Lung (tissue), 12 donors: ENCODE results near the gene CDA. TPM values are rescaled to one million over a fixed set of nuclear protein-coding genes. Genes with fewer than 3 reads are reported as not detected.

Experiments
- ATAC-seq: fragments of 200-7000 bp; cut with Tn5 transposase; one replicate; pipeline ENCODE4 v1.9.1; 2020; ENCODE audit warnings: moderate number of reproducible peaks; ENCODE audit not compliant: insufficient read depth, low FRiP score
- DNase-seq, 3 donors: peaks; one replicate each; pipeline ENCODE4 v3.0.0-alpha.2; 2013 to 2017
- H3K27ac ChIP-seq, 2 donors: one replicate each; pipeline ENCODE4 v1.5.1; 2013; ENCODE audit warnings: mild to moderate bottlenecking in 2 of 2, moderate library complexity in 2 of 2, control low read depth in 1 of 2, inconsistent platforms in 1 of 2, low read depth in 1 of 2, low read length in 1 of 2
- H3K27me3 ChIP-seq, 3 donors: one replicate each; pipeline ENCODE4 v1.5.1; 2013; ENCODE audit warnings: low read length in 2 of 3; ENCODE audit not compliant: control insufficient read depth in 3 of 3, insufficient read depth in 3 of 3
- H3K36me3 ChIP-seq, 4 donors: one replicate each; pipeline ENCODE4 v1.5.1; 2013; ENCODE audit warnings: low read length in 4 of 4, mild to moderate bottlenecking in 1 of 4, moderate library complexity in 1 of 4; ENCODE audit not compliant: control insufficient read depth in 4 of 4, insufficient read depth in 4 of 4
- H3K4me1 ChIP-seq, 5 donors: one replicate each; pipeline ENCODE4 v1.5.1; 2013; ENCODE audit warnings: low read length in 5 of 5, mild to moderate bottlenecking in 2 of 5, moderate library complexity in 1 of 5; ENCODE audit not compliant: control insufficient read depth in 5 of 5, insufficient read depth in 5 of 5
- H3K4me3 ChIP-seq: one replicate; pipeline ENCODE4 v1.5.1; 2013; ENCODE audit warnings: mild to moderate bottlenecking, control low read depth, moderate library complexity
- H3K9ac ChIP-seq, 2 donors: one replicate each; pipeline ENCODE4 v1.5.1; 2013; ENCODE audit warnings: low read length in 2 of 2, control low read depth in 1 of 2; ENCODE audit not compliant: insufficient read depth in 1 of 2
- H3K9me3 ChIP-seq, 4 donors: one replicate each; pipeline ENCODE4 v1.5.1; 2013; ENCODE audit warnings: low read length in 3 of 4, mild to moderate bottlenecking in 1 of 4, moderate library complexity in 1 of 4; ENCODE audit not compliant: control insufficient read depth in 4 of 4, insufficient read depth in 3 of 4
- WGBS, 2 donors: extraction: QIAGEN DNeasy Blood & Tissue Kit; methylation state at CpG; one replicate each; pipeline ENCODE4 v1.1.7; 2013; 5-methylcytosine and 5-hydroxymethylcytosine counted together
- polyA plus RNA-seq, 2 donors: library from polyadenylated mRNA; stranded (reverse); fragments of 200-250 nt; gene quantifications; one replicate each; pipeline ENCODE4 v1.2.1, GENCODE V29; 2013
- total RNA-seq, 2 donors: library from RNA; depleted of rRNA in 1 of 2; stranded (reverse); fragments of >200 nt in 1 of 2; gene quantifications; one replicate each; pipeline ENCODE4 v1.2.1, GENCODE V29; 2014 to 2021
- TF ChIP-seq, protein P1 (sequence below): IDR thresholded peaks from 2 replicates; pipeline ENCODE4 v1.5.1; 2012; ENCODE audit warnings: mild to moderate bottlenecking; ENCODE audit errors: control extremely low read depth, extremely low read depth
- donor health status: control.
- donor health status: control.
- donor health status: Bipolar disorder and iron deficiency.
- donor health status: healthy.
- donor health status: DM: yes; HTN: yes; CAD: no.

The CDA gene
- total and polyA plus RNA-seq, 4 donors: 0.40 to 47.5 (median 3.4) TPM

DNA sequence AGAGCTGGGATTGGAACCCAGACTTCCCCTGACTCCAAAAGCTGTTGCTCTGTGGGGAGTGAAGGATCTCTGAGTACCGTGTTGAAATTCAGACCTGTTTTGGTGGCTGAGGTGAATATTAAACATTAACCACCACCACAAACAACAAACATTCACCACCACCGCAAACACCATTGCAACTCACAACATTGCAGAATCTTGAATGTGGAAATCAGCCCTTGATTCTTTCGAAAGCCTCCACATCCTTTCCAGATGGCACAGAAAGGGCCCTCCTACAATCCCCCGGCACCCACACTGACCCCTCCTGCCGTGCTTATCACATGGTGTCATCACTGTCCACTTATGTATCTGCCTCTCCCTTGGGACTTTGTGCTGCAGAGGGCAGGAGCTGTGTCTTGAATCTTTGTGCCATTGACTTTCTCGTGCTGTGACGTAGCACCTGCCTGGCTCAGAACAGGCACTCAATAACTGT lies 1.4 kb downstream of the CDA start:
- Histone ChIP-seq H3K9me3 (peaks cover 0 to 6% (median 0%) of the 10 kb centered on the region in 4 donors), H3K4me3 (no peak overlapping the region), H3K36me3 (no peaks in the 10 kb centered on the region), H3K27me3 (peaks cover 0 to 26% (median 24%) of the 10 kb centered on the region in 3 donors), H3K9ac (no peak overlapping the region), H3K27ac (no peak overlapping the region), H3K4me1 (peaks cover 0 to 15% (median 9%) of the 10 kb centered on the region in 5 donors)
- 9 to 28% methylated on average over 7 of the region's 7 CpGs for WGBS, 2 donors
- ATAC-seq (no peak), DNase-seq (no peak)
- TF ChIP-seq, protein P1, sequence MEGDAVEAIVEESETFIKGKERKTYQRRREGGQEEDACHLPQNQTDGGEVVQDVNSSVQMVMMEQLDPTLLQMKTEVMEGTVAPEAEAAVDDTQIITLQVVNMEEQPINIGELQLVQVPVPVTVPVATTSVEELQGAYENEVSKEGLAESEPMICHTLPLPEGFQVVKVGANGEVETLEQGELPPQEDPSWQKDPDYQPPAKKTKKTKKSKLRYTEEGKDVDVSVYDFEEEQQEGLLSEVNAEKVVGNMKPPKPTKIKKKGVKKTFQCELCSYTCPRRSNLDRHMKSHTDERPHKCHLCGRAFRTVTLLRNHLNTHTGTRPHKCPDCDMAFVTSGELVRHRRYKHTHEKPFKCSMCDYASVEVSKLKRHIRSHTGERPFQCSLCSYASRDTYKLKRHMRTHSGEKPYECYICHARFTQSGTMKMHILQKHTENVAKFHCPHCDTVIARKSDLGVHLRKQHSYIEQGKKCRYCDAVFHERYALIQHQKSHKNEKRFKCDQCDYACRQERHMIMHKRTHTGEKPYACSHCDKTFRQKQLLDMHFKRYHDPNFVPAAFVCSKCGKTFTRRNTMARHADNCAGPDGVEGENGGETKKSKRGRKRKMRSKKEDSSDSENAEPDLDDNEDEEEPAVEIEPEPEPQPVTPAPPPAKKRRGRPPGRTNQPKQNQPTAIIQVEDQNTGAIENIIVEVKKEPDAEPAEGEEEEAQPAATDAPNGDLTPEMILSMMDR: no peak

- ATAC-seq: no peak
- Histone ChIP-seq H3K9ac (no peak overlapping the region), H3K4me3 (no peak overlapping the region), H3K27me3 (peaks cover 0 to 21% (median 19%) of the 10 kb centered on the region in 3 donors), H3K36me3 (no peaks in the 10 kb centered on the region), H3K4me1 (peaks cover 0 to 14% (median 8%) of the 10 kb centered on the region in 5 donors), H3K9me3 (peaks cover 0 to 2% (median 0%) of the 10 kb centered on the region in 4 donors), H3K27ac (no peak overlapping the region)
- 79 to 83% methylated on average over 5 of the region's 5 CpGs for WGBS, 2 donors
- no peak for DNase-seq
- TF ChIP-seq, protein P1: no peak
These were observed 4.9 kb downstream of the CDA start for GRCh38 chr1:20593756-20594155.

DNA sequence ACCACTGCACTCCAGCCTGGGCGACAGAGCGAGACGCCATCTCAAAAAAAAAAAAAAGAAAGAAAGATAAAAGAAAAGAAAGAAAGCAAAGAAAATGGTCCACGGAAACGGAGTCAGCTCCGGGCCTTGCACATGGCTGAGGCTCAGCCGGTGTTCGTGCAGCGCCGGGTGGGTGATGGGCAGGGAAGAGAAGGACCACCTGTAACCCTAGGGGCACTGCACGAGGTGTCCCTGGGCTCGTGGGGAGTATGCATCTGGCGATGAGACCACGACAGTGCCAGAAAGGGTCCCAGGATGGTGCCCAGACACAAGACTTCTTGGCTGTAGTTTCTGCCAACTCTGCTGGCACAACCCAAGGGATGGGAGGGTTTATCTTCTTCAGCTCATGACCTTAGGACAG lies 5.8 kb downstream of the CDA start:
- TF ChIP-seq, protein P1: no peak
- H3K4me1 ChIP-seq: peaks cover 0 to 4% (median under 1%) of the 10 kb centered on the region in 5 donors
- H3K9ac ChIP-seq: no peak overlapping the region
- ATAC-seq (no peak), DNase-seq (no peak)
- H3K9me3 ChIP-seq: no peaks in the 10 kb centered on the region
- H3K27me3 ChIP-seq: peaks cover 0 to 13% (median 12%) of the 10 kb centered on the region in 3 donors
- no peak overlapping the region for H3K27ac ChIP-seq
- WGBS, 2 donors: 90 to 92% methylated on average over 12 to 14 of the region's 14 CpGs
- no peaks in the 10 kb centered on the region for H3K36me3 ChIP-seq
- H3K4me3 ChIP-seq: no peak overlapping the region

- 61 to 67% methylated on average over 6 of the region's 6 CpGs for WGBS, 2 donors
- no peaks in the 10 kb centered on the region for H3K4me1 ChIP-seq
- ATAC-seq (no peak), DNase-seq (no peak)
- no peak overlapping the region for H3K4me3 ChIP-seq
- H3K36me3 ChIP-seq: no peaks in the 10 kb centered on the region
- TF ChIP-seq, protein P1: no peak
- no peak overlapping the region for H3K27ac ChIP-seq
- H3K9ac ChIP-seq: no peak overlapping the region
- H3K9me3 ChIP-seq: no peaks in the 10 kb centered on the region
- H3K27me3 ChIP-seq: peaks cover 0 to 3% (median 3%) of the 10 kb centered on the region in 3 donors
These were observed 7.2 kb downstream of the CDA start for GRCh38 chr1:20596106-20596505.
